OCI-LY3 (cell line): Measurements from ENCODE around the gene CCDC9B.

ENCODE experiments used
- H2AFZ ChIP-seq: fragments of 200-600, 300-600 bp; shearing (Covaris generic); 2 replicates; pipeline ENCODE4 v1.6.0; 2014; ENCODE audit warnings: antibody characterized with exemption, low read depth, low read length
- H3K27ac ChIP-seq: fragments of 200-600, 300-600 bp; sonication (generic); 2 replicates; pipeline ENCODE4 v1.5.1; 2014; ENCODE audit warnings: mild to moderate bottlenecking, low read length, moderate library complexity, mixed read lengths
- H3K27me3 ChIP-seq: fragments of 200-600, 300-600 bp; sonication (generic); 2 replicates; pipeline ENCODE4 v1.6.1; 2014; ENCODE audit warnings: low read depth, low read length, mixed read lengths
- H3K36me3 ChIP-seq: fragments of 200-600, 300-600 bp; sonication (generic); replicated peaks from 2 replicates; pipeline ENCODE3; 2014; ENCODE audit warnings: low read depth, low read length, mixed read lengths
- H3K4me1 ChIP-seq: fragments of 300-600, 200-600 bp; sonication (generic); 2 replicates; pipeline ENCODE4 v1.6.1; 2014; ENCODE audit warnings: low read length, mixed read lengths
- H3K4me2 ChIP-seq: fragments of 200-600, 300-600 bp; sonication (generic); 2 replicates; pipeline ENCODE4 v1.6.1; 2014; ENCODE audit warnings: low read length, mixed read lengths
- H3K4me3 ChIP-seq: fragments of 300-600, 200-600 bp; sonication (generic); 2 replicates; pipeline ENCODE4 v1.5.1; 2014; ENCODE audit warnings: antibody characterized with exemption, mild to moderate bottlenecking, low read length, moderate library complexity
- H3K79me2 ChIP-seq: fragments of 300-600, 200-600 bp; shearing (Covaris generic); 2 replicates; pipeline ENCODE4 v1.6.1; 2014; ENCODE audit warnings: mild to moderate bottlenecking, low read length, mixed read lengths
- H3K9ac ChIP-seq: fragments of 300-600, 200-600 bp; shearing (Covaris generic); 2 replicates; pipeline ENCODE4 v1.6.0; 2014; ENCODE audit warnings: mild to moderate bottlenecking, low read length, moderate library complexity
- H3K9me3 ChIP-seq: fragments of 200-600, 300-600 bp; shearing (Covaris generic); 2 replicates; pipeline ENCODE4 v1.6.1; 2014; ENCODE audit warnings: low read length, mixed read lengths; ENCODE audit not compliant: insufficient read depth
- H4K20me1 ChIP-seq: fragments of 200-600, 300-600 bp; sonication (generic); 2 replicates; pipeline ENCODE4 v1.6.1; 2016; ENCODE audit warnings: low read length, mixed read lengths; ENCODE audit not compliant: insufficient read depth
- EZH2phosphoT487 ChIP-seq: fragments of 200-600 bp; shearing (Covaris generic); IDR thresholded peaks from 2 replicates; pipeline ENCODE4 v1.6.1; 2018; ENCODE audit warnings: antibody characterized with exemption, mixed run types, low read depth
- TF ChIP-seq, protein P1 (sequence below): fragments of 200-600, 300-600 bp; sonication (generic); IDR thresholded peaks from 2 replicates; pipeline ENCODE4 v1.5.1; 2014; ENCODE audit warnings: antibody characterized with exemption, low read length, low read depth

Gene CCDC9B

GRCh38 chr15:40297356-40297755, 43.4 kb downstream of the CCDC9B start:
- no peaks in the 10 kb centered on the region for H3K79me2 ChIP-seq
- no peak overlapping the region for H3K27ac ChIP-seq
- no peak overlapping the region for H3K4me3 ChIP-seq
- H3K4me2 ChIP-seq: no peak overlapping the region
- H3K9me3 ChIP-seq: no peaks in the 10 kb centered on the region; the same call in 1 of the 2 replicates
- no peak overlapping the region for H2AFZ ChIP-seq
- H3K9ac ChIP-seq: no peak overlapping the region
- H3K27me3 ChIP-seq: no peaks in the 10 kb centered on the region
- TF ChIP-seq, protein P1, sequence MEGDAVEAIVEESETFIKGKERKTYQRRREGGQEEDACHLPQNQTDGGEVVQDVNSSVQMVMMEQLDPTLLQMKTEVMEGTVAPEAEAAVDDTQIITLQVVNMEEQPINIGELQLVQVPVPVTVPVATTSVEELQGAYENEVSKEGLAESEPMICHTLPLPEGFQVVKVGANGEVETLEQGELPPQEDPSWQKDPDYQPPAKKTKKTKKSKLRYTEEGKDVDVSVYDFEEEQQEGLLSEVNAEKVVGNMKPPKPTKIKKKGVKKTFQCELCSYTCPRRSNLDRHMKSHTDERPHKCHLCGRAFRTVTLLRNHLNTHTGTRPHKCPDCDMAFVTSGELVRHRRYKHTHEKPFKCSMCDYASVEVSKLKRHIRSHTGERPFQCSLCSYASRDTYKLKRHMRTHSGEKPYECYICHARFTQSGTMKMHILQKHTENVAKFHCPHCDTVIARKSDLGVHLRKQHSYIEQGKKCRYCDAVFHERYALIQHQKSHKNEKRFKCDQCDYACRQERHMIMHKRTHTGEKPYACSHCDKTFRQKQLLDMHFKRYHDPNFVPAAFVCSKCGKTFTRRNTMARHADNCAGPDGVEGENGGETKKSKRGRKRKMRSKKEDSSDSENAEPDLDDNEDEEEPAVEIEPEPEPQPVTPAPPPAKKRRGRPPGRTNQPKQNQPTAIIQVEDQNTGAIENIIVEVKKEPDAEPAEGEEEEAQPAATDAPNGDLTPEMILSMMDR: no peak
- TF ChIP-seq EZH2phosphoT487: no peak
- H3K36me3 ChIP-seq: peaks cover 12% of the 10 kb centered on the region
- H4K20me1 ChIP-seq: no peaks in the 10 kb centered on the region
- no peaks in the 10 kb centered on the region for H3K4me1 ChIP-seq

DNA sequence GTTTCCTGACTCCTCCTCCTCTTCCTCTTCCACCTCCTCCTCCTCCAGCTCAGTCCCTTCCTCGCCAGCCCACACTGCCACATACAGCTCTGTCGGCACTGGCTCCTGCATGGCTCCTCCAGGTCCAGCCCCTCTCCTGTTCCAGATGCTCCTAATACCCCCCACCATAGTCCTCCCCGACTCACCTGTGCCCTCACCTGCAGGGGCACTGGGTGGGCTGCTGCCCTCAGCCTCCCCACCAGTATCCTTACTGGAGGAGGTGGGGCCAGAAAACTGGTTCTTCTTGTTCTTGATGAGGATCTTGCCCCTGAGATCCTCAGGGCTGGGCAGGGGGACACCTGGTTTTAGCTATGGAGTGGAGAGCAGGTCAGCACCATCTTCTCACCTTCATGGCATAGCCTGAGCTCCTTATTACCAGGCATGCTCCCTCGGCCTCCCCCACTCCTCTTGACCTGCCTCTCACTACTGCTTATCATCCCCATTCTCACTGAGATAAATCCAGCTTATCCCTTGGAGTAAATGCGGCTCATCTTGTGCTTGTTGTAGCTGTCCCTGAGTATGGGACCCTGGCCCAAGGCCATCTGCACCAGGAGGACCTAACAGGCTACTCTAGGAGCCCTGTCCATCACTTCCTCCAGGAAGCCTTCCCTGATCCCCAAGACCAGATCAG, 44.0 kb downstream of the CCDC9B start:
- Histone ChIP-seq H3K79me2 (no peaks in the 10 kb centered on the region), H3K27ac (no peak overlapping the region), H3K4me3 (no peak overlapping the region), H2AFZ (no peak overlapping the region), H3K4me1 (no peaks in the 10 kb centered on the region), H3K9me3 (no peaks in the 10 kb centered on the region; the same call in 1 of the 2 replicates), H3K27me3 (no peaks in the 10 kb centered on the region), H3K36me3 (peaks cover 12% of the 10 kb centered on the region), H3K9ac (no peak overlapping the region), H3K4me2 (no peak overlapping the region), H4K20me1 (no peaks in the 10 kb centered on the region)
- TF ChIP-seq, protein P1: no peak
- no peak for TF ChIP-seq EZH2phosphoT487

DNA sequence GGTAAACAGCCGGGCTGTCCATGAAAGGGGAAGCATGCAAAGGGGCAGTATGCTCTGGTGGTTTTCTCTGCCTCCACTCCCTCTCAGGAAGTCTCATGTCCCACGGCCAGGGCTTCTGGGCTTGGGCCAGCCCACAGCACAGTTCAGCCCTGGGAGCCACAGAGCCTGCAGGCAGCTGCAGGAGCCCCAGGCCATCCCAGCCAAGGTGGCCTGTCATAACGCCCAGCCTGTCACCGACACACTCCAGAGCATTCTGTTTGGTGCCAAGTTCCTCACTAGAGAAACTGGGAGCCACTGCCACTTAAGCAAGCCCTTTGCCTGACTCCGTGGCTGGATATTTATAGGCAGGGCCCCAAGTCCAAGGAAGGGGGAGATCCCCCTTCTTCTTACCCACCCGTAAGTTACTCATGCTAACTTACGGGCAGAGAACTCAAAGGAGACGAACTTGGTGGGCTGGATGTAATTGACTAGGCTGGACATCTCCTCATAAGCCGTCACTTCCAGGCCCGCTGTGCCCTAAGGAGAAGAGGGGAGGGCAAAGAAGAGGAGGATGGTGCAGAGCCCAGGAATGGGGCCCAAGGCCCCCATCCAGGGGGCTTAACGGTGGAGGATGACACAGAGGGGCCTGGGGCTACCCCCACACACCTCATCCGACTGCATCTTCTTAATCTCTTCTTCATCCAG, 44.7 kb downstream of the CCDC9B start:
- H3K36me3 ChIP-seq: peaks cover 11% of the 10 kb centered on the region
- H3K9me3 ChIP-seq: no peaks in the 10 kb centered on the region; the same call in 1 of the 2 replicates
- no peaks in the 10 kb centered on the region for H3K27me3 ChIP-seq
- H4K20me1 ChIP-seq: no peaks in the 10 kb centered on the region
- no peak overlapping the region for H3K27ac ChIP-seq
- no peak overlapping the region for H3K9ac ChIP-seq
- no peak overlapping the region for H2AFZ ChIP-seq
- H3K79me2 ChIP-seq: no peaks in the 10 kb centered on the region
- TF ChIP-seq, protein P1: no peak
- TF ChIP-seq EZH2phosphoT487: no peak
- H3K4me1 ChIP-seq: no peaks in the 10 kb centered on the region
- H3K4me3 ChIP-seq: no peak overlapping the region
- H3K4me2 ChIP-seq: no peak overlapping the region

GRCh38 chr15:40295297-40295696, 45.4 kb downstream of the CCDC9B start:
- Histone ChIP-seq H3K4me1 (no peaks in the 10 kb centered on the region), H4K20me1 (no peaks in the 10 kb centered on the region), H3K27me3 (no peaks in the 10 kb centered on the region), H3K9ac (no peak overlapping the region), H2AFZ (no peak overlapping the region), H3K79me2 (no peaks in the 10 kb centered on the region), H3K9me3 (no peaks in the 10 kb centered on the region), H3K4me2 (no peak overlapping the region), H3K36me3 (peaks cover 4% of the 10 kb centered on the region), H3K4me3 (no peak overlapping the region), H3K27ac (no peak overlapping the region)
- TF ChIP-seq, protein P1: no peak
